Measurements from ENCODE around the gene COL8A2.

COL8A2 gene

DNA sequence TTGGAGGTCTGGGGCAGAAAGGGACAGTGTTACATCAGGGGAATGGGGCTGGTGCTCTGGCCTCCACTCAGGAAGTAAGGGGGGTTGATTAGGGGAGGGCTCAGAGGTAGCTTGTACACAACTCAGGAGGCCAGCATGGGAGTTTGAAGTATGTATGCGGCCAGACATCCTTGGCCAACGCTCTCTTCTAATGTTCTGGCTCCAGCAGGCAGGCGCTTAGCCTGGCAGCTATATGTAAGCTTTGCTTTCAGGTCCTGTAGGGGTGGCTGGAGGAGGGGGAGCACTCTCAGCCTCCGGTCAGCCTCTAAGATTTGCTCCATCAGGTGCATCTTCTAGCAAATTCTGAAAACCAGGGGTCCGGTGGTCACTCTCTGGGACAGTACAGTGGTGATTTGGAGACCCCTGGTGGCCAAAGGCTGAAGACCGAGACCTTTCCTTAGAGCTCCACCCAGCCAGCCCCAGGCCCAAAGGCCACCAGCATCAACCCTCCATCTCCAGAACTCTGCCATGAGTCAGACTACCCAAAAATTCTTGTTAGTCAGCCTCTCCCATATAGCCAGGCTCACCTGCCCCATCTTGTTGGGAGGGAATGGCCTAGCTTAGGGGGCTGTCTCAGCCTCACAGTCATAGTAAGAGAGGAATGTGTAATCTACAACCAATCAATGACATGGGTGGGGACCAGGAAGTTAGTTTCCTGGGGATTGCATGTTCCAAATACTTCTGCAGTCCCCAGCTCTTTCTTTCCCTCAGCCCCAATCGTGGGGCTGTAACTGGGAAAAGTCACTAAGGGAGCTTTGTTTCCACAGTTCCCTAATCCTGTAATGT is 9.7 kb upstream of the COL8A2 start:
- CTCF ChIA-PET, result interaction anchor here (0.6 to 3.3 kb wide), 24 partner anchors 10 to 626 kb away, joined by 3 to 26 read pairs (median 4); partner anchors contain the start of genes THRAP3 and TRAPPC3

DNA sequence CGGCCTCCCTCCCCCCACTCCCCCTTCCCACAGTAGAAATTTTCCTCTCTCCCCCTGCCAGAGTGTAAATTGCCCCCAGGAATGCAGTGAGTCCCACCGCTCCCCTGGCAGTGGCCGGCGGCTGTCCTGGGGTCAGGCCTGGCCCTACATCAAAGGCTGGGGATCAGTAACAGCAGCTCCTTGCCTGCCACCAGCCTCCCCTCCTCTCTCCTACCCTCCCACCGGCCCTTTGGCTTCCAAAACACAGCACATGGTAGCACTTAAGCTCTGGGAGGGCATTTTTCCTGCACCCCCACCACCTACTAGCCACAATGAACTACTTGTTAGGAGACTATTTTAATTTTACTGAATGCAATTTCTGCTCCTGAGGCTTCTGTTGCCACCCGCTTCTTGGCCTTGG is 9.0 kb upstream of the COL8A2 start:
- TF ChIP-seq HDGF (IDR thresholded peaks at IDR 0.05; ENCODE audit: borderline replicate concordance) (no peak), FOXM1 (IDR thresholded peaks at IDR 0.05; ENCODE audit: borderline replicate concordance) (no peak), CTBP1 (IDR thresholded peaks at IDR 0.05; ENCODE audit: borderline replicate concordance) (no peak), SP1 (IDR thresholded peaks at IDR 0.05) (no peak), L3MBTL2 (conservative IDR thresholded peaks at IDR 0.05) (no peak)
- TF ChIP-seq, protein P1, sequence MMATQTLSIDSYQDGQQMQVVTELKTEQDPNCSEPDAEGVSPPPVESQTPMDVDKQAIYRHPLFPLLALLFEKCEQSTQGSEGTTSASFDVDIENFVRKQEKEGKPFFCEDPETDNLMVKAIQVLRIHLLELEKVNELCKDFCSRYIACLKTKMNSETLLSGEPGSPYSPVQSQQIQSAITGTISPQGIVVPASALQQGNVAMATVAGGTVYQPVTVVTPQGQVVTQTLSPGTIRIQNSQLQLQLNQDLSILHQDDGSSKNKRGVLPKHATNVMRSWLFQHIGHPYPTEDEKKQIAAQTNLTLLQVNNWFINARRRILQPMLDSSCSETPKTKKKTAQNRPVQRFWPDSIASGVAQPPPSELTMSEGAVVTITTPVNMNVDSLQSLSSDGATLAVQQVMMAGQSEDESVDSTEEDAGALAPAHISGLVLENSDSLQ (IDR thresholded peaks at IDR 0.05), result no peak

More for the DNA sequence above, 9.7 kb upstream of the COL8A2 start:
- POLR2A ChIA-PET, result interaction anchor here (0.9 to 1.5 kb wide), 3 partner anchors 14 to 35 kb away, joined by 3 to 5 read pairs (median 4); partner anchors contain the start of gene TRAPPC3
- DNase-seq (ENCODE audit: extremely low spot score), result peak; percentile 80
- TF ChIP-seq SUZ12 (IDR thresholded peaks at IDR 0.05) (no peak), ZNF384 (IDR thresholded peaks at IDR 0.05) (no peak), NFRKB (IDR thresholded peaks at IDR 0.05) (no peak), ELF4 (IDR thresholded peaks at IDR 0.05) (no peak), FOXA1 (IDR thresholded peaks at IDR 0.05) (no peak), SP1 (IDR thresholded peaks at IDR 0.05) (no peak), CTBP1 (IDR thresholded peaks at IDR 0.05; ENCODE audit: borderline replicate concordance) (no peak)

DNA sequence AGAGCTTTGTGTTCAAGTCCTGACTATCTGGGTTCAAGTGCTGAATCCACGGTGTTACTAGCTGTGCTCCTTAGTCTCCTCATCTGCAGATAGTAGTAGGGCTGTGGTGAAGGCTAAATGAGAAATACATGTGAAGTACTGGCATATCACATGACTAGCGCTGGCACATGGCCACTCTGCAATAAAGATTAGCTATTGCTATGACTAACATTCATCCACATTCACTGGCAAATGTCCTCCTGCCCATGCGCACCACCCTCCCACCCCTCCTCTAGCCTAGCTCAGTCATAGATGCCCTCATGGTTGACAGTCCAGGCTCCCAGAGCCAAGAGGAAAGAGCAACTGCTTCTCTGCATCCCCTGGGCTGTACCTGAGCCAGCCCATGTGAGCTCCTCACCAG is 8.5 kb upstream of the COL8A2 start:
- TF ChIP-seq TARDBP (IDR thresholded peaks at IDR 0.05) (no peak), SUZ12 (IDR thresholded peaks at IDR 0.05) (no peak)
- TF ChIP-seq, protein P1 (IDR thresholded peaks at IDR 0.05), result no peak
- no peak for DNase-seq (ENCODE audit: extremely low spot score)
- ChIA-PET CTCF (interaction anchor here (0.9 to 2.8 kb wide), 5 partner anchors 11 to 55 kb away, joined by 4 to 22 read pairs (median 14); no protein-coding TSS in a partner anchor), POLR2A (interaction anchor here (1.5 kb wide), 1 partner anchor 34 kb away, joined by 4 read pairs; no protein-coding TSS in a partner anchor)

More for the DNA sequence above, 9.0 kb upstream of the COL8A2 start:
- POLR2A ChIA-PET, result interaction anchor here (0.9 to 1.5 kb wide), 2 partner anchors 17 to 35 kb away, joined by 3 to 4 read pairs; no protein-coding TSS in a partner anchor
- CTCF ChIA-PET, result interaction anchor here (0.6 to 3.3 kb wide), 13 partner anchors 10 to 382 kb away, joined by 3 to 26 read pairs (median 4); no protein-coding TSS in a partner anchor
- DNase-seq (ENCODE audit: extremely low spot score), result no peak

DNA sequence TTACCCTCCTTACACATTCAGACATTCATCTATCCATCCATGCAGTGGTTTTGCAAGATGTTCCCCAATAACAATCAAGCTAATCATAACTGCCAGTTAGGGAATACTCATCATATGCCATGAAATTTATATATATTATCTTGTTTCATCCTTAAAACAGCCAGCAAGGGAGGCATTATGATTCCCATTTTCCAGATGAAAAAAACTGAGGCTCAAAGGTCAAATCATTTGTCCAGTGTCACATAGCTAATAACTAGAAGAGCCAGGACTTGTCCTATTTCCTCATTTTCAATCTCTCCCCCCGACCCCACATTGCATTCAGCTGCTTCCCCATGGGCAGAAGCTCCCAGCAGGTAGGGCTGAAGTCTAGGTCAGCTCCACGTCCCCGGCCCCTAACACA is 7.0 kb upstream of the COL8A2 start:
- TF ChIP-seq SUZ12 (IDR thresholded peaks at IDR 0.05), result no peak
- no peak for TF ChIP-seq NFRKB (IDR thresholded peaks at IDR 0.05)
- no peak for TF ChIP-seq ZNF384 (IDR thresholded peaks at IDR 0.05)
- TF ChIP-seq SP1 (IDR thresholded peaks at IDR 0.05), result no peak
- TF ChIP-seq FOXA1 (IDR thresholded peaks at IDR 0.05), result no peak
- TF ChIP-seq HDGF (IDR thresholded peaks at IDR 0.05; ENCODE audit: borderline replicate concordance), result no peak
- TF ChIP-seq TARDBP (IDR thresholded peaks at IDR 0.05), result no peak
- TF ChIP-seq ELF4 (IDR thresholded peaks at IDR 0.05), result no peak
- no peak for TF ChIP-seq BHLHE40 (IDR thresholded peaks at IDR 0.05; ENCODE audit: borderline replicate concordance)
- TF ChIP-seq, protein P1 (IDR thresholded peaks at IDR 0.05), result no peak
- TF ChIP-seq ARNT (IDR thresholded peaks at IDR 0.05), result no peak
- TF ChIP-seq LEF1 (IDR thresholded peaks at IDR 0.05; ENCODE audit: borderline replicate concordance), result no peak
- no peak for TF ChIP-seq FOXM1 (IDR thresholded peaks at IDR 0.05; ENCODE audit: borderline replicate concordance)
- TF ChIP-seq FOXK2 (IDR thresholded peaks at IDR 0.05), result no peak
- TF ChIP-seq L3MBTL2 (conservative IDR thresholded peaks at IDR 0.05), result no peak
- TF ChIP-seq CTBP1 (IDR thresholded peaks at IDR 0.05; ENCODE audit: borderline replicate concordance), result no peak
- ChIA-PET CTCF (interaction anchor here (0.6 kb wide), 1 partner anchor 31 kb away, joined by 4 read pairs; no protein-coding TSS in a partner anchor), POLR2A (interaction anchor here (1.0 to 1.4 kb wide), 3 partner anchors 17 to 255 kb away, joined by 3 to 4 read pairs (median 4); partner anchors contain the start of gene TRAPPC3)
- no peak for DNase-seq (ENCODE audit: extremely low spot score)

DNA sequence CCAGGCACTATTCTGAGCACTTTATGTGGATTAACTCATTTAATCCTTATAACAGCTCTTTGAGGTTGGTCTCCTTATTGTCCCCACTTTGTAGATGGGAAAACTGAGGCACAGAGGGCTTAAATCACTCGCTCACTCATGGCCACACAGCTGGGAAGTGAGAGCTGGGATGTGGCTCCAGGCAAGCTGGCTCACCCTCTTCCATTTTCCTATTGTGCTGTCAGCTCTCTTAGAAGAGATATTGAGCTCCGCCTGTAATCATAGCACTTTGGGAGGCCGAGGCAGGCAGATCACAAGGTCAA is 3.8 kb upstream of the COL8A2 start:
- POLR2A ChIA-PET, result interaction anchor here (1.1 kb wide), 1 partner anchor 198 kb away, joined by 3 read pairs; the partner anchor contains the start of gene AGO3
- CTCF ChIA-PET, result interaction anchor here (0.7 kb wide), 1 partner anchor 24 kb away, joined by 3 read pairs; no protein-coding TSS in a partner anchor
- no peak for DNase-seq (ENCODE audit: extremely low spot score)
- TF ChIP-seq ZNF384 (IDR thresholded peaks at IDR 0.05), result no peak
- no peak for TF ChIP-seq L3MBTL2 (conservative IDR thresholded peaks at IDR 0.05)
- no peak for TF ChIP-seq SUZ12 (IDR thresholded peaks at IDR 0.05)
- TF ChIP-seq ELF4 (IDR thresholded peaks at IDR 0.05), result no peak
- TF ChIP-seq BHLHE40 (IDR thresholded peaks at IDR 0.05; ENCODE audit: borderline replicate concordance), result no peak

DNA sequence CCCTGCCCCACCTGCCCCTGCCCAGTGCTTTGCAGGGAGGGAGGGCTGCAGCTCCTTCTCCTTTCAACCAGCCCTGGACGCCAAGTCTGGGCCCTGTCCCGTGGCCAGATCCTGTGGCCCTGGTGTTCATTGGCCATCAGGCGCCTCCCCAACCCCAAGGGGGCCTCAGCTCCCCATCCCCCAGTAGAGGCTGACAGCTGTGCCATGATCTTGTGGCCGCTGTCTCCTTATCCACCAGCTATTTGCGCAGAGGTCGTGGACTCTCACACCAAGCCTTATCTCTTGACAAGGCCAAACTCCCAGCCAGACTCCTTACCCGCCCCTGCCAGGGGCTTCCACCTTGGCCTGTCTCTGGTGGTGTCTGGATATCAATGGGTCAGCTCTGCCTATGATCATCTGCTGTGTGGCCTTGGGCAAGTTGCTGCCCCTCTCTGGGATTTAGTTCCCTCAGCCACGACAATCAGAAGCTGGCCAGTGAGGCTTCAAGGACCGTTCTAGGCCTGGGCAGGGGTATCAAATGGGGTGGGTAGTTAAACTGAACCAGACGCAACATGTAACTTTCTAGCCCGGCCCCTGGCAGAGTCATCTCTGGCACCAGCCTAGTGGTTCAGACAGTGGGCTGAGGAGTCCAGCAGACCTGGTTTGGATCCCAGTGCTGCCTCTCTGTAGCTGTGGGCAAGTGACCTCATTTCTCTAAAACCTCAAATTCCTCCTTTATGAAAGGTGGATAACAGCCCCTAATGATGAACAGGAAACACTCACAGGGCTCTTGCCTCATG is 3.3 kb upstream of the COL8A2 start:
- DNase-seq (ENCODE audit: extremely low spot score), result no peak
- ChIA-PET CTCF (interaction anchor here (0.5 to 0.7 kb wide), 2 partner anchors 24 to 33 kb away, joined by 3 to 4 read pairs; no protein-coding TSS in a partner anchor), POLR2A (interaction anchor here (0.9 to 1.1 kb wide), 3 partner anchors 11 to 197 kb away, joined by 3 read pairs; partner anchors contain the start of gene AGO3)
- TF ChIP-seq SUZ12 (IDR thresholded peaks at IDR 0.05), result no peak
- no peak for TF ChIP-seq CTBP1 (IDR thresholded peaks at IDR 0.05; ENCODE audit: borderline replicate concordance)
- TF ChIP-seq ZNF384 (IDR thresholded peaks at IDR 0.05), result no peak
- no peak for TF ChIP-seq BHLHE40 (IDR thresholded peaks at IDR 0.05; ENCODE audit: borderline replicate concordance)
- TF ChIP-seq, protein P1 (IDR thresholded peaks at IDR 0.05), result no peak
- TF ChIP-seq SP1 (IDR thresholded peaks at IDR 0.05), result no peak
- no peak for TF ChIP-seq LEF1 (IDR thresholded peaks at IDR 0.05; ENCODE audit: borderline replicate concordance)
- TF ChIP-seq TARDBP (IDR thresholded peaks at IDR 0.05), result no peak
- no peak for TF ChIP-seq ARNT (IDR thresholded peaks at IDR 0.05)
- no peak for TF ChIP-seq FOXA1 (IDR thresholded peaks at IDR 0.05)
- TF ChIP-seq ELF4 (IDR thresholded peaks at IDR 0.05), result no peak
